Activated T-cell treated with anti-CD3 and anti-CD28 coated beads, Interleukin-2, amount 50 U/mL, for 24 hours (primary cell): ENCODE results near the gene ASXL1.
"Not testable (repeated sequence)": the region's sequence is repeated elsewhere in the genome, so short reads cannot be mapped to it uniquely, and the experiment has no call there.

Experiments
- DNase-seq: peaks from one replicate; pipeline ENCODE4 v3.0.0-alpha.2; 2020
- H3K27ac Mint-ChIP-seq: 2 replicates; pipeline ENCODE4 v1.8.0; 2020; ENCODE audit warnings: mild to moderate bottlenecking, mixed read lengths
- H3K27me3 Mint-ChIP-seq: 2 replicates; pipeline ENCODE4 v1.8.0; 2020; ENCODE audit warnings: mixed read lengths
- H3K36me3 Mint-ChIP-seq: 2 replicates; pipeline ENCODE4 v1.8.0; 2020; ENCODE audit warnings: low read depth, mixed read lengths
- H3K4me1 Mint-ChIP-seq: 2 replicates; pipeline ENCODE4 v1.8.0; 2020; ENCODE audit warnings: low read depth, mixed read lengths
- H3K4me3 Mint-ChIP-seq: 2 replicates; pipeline ENCODE4 v1.8.0; 2020; ENCODE audit warnings: mild to moderate bottlenecking, moderate library complexity, mixed read lengths
- H3K9me3 Mint-ChIP-seq: 2 replicates; pipeline ENCODE4 v1.8.0; 2020; ENCODE audit warnings: mixed read lengths

The ASXL1 gene

GRCh38 chr20:32357869-32358631 is at the start of gene ASXL1:
ASXL1 (plus strand) TSS chr20:32358331; CDS start chr20:32358776, 445 bp downstream.
- H3K9me3 Mint-ChIP-seq, result no peaks in the 10 kb centered on the region
- peak within 1 kb of the TSS; percentile 90 for H3K4me3 Mint-ChIP-seq
- peaks cover 69% of the 10 kb centered on the region for H3K4me1 Mint-ChIP-seq
- DNase-seq, result peak; percentile 96
- peaks cover 47% of the 10 kb centered on the region for H3K36me3 Mint-ChIP-seq
- H3K27ac Mint-ChIP-seq, result peak within 1 kb of the TSS; percentile 99
- no peaks in the 10 kb centered on the region for H3K27me3 Mint-ChIP-seq

- Mint-ChIP-seq H3K4me3 (no peak overlapping the region), H3K4me1 (peaks cover 18% of the 10 kb centered on the region), H3K9me3 (no peaks in the 10 kb centered on the region), H3K36me3 (peaks cover 82% of the 10 kb centered on the region), H3K27me3 (no peaks in the 10 kb centered on the region), H3K27ac (peak overlapping the region; percentile 51)
- no peak for DNase-seq
These were observed 45.3 kb upstream of the ASXL1 start for GRCh38 chr20:32312718-32313424.

GRCh38 chr20:32314768-32315167 is 43.4 kb upstream of the ASXL1 start:
- Mint-ChIP-seq H3K4me3 (no peak overlapping the region), H3K27ac (peak overlapping the region; percentile 78), H3K4me1 (peaks cover 27% of the 10 kb centered on the region), H3K27me3 (no peaks in the 10 kb centered on the region), H3K36me3 (peaks cover 88% of the 10 kb centered on the region), H3K9me3 (no peaks in the 10 kb centered on the region)
- DNase-seq, result no peak

DNA sequence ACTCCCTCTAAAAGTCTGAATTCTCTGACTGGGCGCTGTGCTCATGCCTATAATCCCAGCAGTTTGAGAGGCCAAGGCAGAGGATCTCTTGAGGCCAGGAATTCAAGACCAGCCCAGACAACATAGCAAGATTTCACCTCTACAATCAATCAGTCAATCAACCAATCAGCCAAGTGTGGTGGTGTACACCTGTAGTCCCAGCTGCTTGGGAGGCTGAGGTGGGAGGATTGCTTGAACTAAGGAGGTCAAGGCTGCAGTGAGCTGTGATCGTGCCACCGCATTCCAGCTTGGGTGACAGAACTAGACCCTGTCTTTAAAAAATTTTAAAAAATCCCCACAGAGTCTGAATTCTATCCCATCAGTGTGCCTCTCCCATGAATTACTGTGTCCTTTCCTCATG is 42.7 kb upstream of the ASXL1 start:
- H3K9me3 Mint-ChIP-seq, result no peaks in the 10 kb centered on the region
- no peak overlapping the region for H3K4me3 Mint-ChIP-seq
- no peaks in the 10 kb centered on the region for H3K27me3 Mint-ChIP-seq
- H3K4me1 Mint-ChIP-seq, result peaks cover 27% of the 10 kb centered on the region
- peaks cover 88% of the 10 kb centered on the region for H3K36me3 Mint-ChIP-seq
- DNase-seq, result no peak
- H3K27ac Mint-ChIP-seq, result peak overlapping the region; percentile 88

- H3K4me1 Mint-ChIP-seq, result peaks cover 25% of the 10 kb centered on the region
- H3K36me3 Mint-ChIP-seq, result peaks cover 88% of the 10 kb centered on the region
- no peaks in the 10 kb centered on the region for H3K9me3 Mint-ChIP-seq
- H3K4me3 Mint-ChIP-seq, result no peak overlapping the region
- H3K27me3 Mint-ChIP-seq, result no peaks in the 10 kb centered on the region
- peak overlapping the region; percentile 88 for H3K27ac Mint-ChIP-seq
- DNase-seq, result no peak
These were observed 42.2 kb upstream of the ASXL1 start for GRCh38 chr20:32315891-32316290.

DNA sequence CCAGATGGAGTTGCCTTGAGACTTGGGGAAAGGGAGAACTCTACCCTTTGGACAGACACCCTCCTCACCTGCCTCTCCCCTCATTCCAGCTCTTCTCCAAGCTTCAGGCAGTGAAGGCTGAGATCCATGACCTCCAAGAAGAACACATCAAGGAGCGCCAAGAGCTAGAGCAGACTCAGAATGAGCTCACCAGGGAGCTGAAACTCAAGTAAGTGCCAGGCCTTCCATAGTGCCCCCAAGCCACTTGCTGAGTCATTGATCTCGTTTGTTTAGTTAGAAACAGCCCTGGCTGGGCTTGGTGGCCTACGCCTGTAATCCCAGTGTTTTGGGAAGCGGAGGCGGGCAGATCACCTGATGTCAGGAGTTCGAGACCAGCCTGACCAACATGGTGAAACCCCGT is 41.5 kb upstream of the ASXL1 start:
- Mint-ChIP-seq H3K36me3 (peaks cover 93% of the 10 kb centered on the region), H3K27ac (peak overlapping the region; percentile 88), H3K9me3 (no peaks in the 10 kb centered on the region), H3K4me1 (peaks cover 28% of the 10 kb centered on the region), H3K27me3 (no peaks in the 10 kb centered on the region), H3K4me3 (no peak overlapping the region)
- DNase-seq, result no peak

GRCh38 chr20:32319100-32319499 is 39.0 kb upstream of the ASXL1 start:
- Mint-ChIP-seq H3K9me3 (no peaks in the 10 kb centered on the region), H3K4me3 (no peak overlapping the region), H3K4me1 (peaks cover 23% of the 10 kb centered on the region), H3K27ac (peak overlapping the region; percentile 76), H3K27me3 (no peaks in the 10 kb centered on the region), H3K36me3 (peaks cover 73% of the 10 kb centered on the region)
- no peak for DNase-seq

GRCh38 chr20:32320305-32320704 is 37.8 kb upstream of the ASXL1 start:
- peaks cover 19% of the 10 kb centered on the region for H3K4me1 Mint-ChIP-seq
- H3K27ac Mint-ChIP-seq, result no peak overlapping the region
- H3K27me3 Mint-ChIP-seq, result no peaks in the 10 kb centered on the region
- DNase-seq, result no peak
- H3K9me3 Mint-ChIP-seq, result no peaks in the 10 kb centered on the region
- H3K36me3 Mint-ChIP-seq, result peaks cover 73% of the 10 kb centered on the region
- H3K4me3 Mint-ChIP-seq, result no peak overlapping the region

DNA sequence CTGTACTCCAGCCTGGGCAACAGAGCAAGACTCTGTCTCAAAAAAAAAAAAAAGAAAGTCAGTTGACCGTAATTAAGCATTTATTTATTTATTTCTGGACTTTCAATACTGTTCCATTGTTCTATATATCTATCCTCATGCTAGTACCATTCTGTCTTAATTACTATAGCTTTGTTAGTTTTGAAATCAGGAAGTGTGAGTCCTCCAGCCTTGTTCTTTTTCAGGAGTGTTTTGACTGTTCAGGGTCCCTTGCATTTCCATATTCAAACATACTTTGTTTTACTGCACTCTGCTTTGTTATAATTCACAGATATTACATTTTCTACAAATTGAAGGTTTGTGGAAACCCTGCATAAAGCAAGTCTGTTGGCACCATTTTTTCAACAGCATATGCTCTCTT is 36.7 kb upstream of the ASXL1 start:
- no peak for DNase-seq
- H3K4me3 Mint-ChIP-seq, result no peak overlapping the region
- H3K9me3 Mint-ChIP-seq, result no peaks in the 10 kb centered on the region
- no peaks in the 10 kb centered on the region for H3K27me3 Mint-ChIP-seq
- peaks cover 72% of the 10 kb centered on the region for H3K36me3 Mint-ChIP-seq
- peaks cover 25% of the 10 kb centered on the region for H3K4me1 Mint-ChIP-seq
- H3K27ac Mint-ChIP-seq, result no peak overlapping the region

- not testable (repeated sequence) for H3K27me3 Mint-ChIP-seq, H3K27ac Mint-ChIP-seq, DNase-seq, H3K9me3 Mint-ChIP-seq, H3K4me3 Mint-ChIP-seq
- Mint-ChIP-seq H3K36me3 (peaks cover 72% of the 10 kb centered on the region), H3K4me1 (peaks cover 24% of the 10 kb centered on the region)
These were observed 35.9 kb upstream of the ASXL1 start for GRCh38 chr20:32322260-32322659.

GRCh38 chr20:32323761-32324160 is 34.4 kb upstream of the ASXL1 start:
- DNase-seq, H3K9me3 Mint-ChIP-seq, H3K27me3 Mint-ChIP-seq, H3K27ac Mint-ChIP-seq, H3K4me3 Mint-ChIP-seq: not testable (repeated sequence)
- H3K4me1 Mint-ChIP-seq, result peaks cover 20% of the 10 kb centered on the region
- peaks cover 70% of the 10 kb centered on the region for H3K36me3 Mint-ChIP-seq

DNA sequence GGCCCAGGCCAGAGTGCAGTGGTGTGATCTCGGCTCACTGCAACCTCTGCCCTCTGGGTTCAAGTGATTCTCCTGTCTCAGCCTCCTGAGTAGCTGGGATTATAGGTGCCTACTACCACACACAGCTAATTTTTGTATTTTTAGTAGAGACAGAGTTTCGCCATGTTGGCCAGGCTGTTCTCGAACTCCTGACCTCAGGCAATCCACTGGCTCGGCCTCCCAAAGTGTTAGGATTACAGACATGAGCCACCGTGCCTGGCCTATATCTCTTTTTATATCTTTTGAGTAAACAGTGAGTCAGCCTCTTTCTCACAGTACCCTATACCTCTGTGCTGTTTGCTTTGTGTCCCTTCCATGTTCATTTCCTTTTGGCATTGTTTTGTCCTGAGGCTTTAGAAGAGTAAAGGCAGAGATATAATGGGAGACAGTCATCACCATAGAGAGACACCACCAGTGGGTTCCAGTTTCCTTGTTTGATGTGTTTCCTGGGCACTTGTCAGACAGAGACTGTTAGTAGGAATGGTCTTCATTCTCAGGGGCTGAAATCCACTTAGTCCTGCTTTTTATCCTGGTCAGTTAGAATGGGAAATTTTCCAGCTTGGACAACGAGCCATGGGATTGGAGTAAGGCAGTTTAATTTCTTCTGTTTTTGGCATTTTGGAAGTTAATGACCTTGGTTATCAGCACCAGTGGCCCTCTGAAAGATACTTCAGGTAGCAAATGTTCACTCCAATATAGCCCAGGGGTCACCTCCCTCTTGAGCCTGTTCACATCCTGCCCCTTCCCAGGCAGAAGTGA is 32.2 kb upstream of the ASXL1 start:
- peaks cover 73% of the 10 kb centered on the region for H3K36me3 Mint-ChIP-seq
- no peak for DNase-seq
- peaks cover 20% of the 10 kb centered on the region for H3K4me1 Mint-ChIP-seq
- peak overlapping the region; percentile 59 for H3K27ac Mint-ChIP-seq
- H3K9me3 Mint-ChIP-seq, result no peaks in the 10 kb centered on the region
- no peak overlapping the region for H3K4me3 Mint-ChIP-seq
- H3K27me3 Mint-ChIP-seq, result no peaks in the 10 kb centered on the region

DNA sequence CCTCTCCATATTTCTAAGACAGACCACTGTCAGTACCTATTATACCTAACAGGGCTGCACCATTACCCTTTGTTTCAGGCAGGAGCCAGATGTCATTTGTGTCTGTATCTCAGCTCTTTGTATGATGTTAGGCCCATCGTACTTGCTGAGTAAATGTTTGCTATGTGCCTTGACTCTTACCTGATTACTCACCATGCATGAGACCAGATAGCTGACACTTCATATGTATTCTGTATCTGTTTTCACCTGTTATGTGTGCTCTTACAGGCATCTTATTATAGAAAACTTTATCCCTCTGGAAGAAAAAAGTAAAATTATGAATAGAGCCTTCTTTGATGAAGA is 31.7 kb upstream of the ASXL1 start:
- Mint-ChIP-seq H3K27ac (peak overlapping the region; percentile 59), H3K36me3 (peaks cover 73% of the 10 kb centered on the region), H3K9me3 (no peaks in the 10 kb centered on the region), H3K27me3 (no peaks in the 10 kb centered on the region), H3K4me1 (peaks cover 22% of the 10 kb centered on the region), H3K4me3 (no peak overlapping the region)
- DNase-seq, result no peak

GRCh38 chr20:32327087-32327681 is 30.9 kb upstream of the ASXL1 start:
- Mint-ChIP-seq H3K9me3 (no peaks in the 10 kb centered on the region), H3K4me3 (no peak overlapping the region), H3K4me1 (peaks cover 25% of the 10 kb centered on the region), H3K36me3 (peaks cover 75% of the 10 kb centered on the region), H3K27ac (peak overlapping the region; percentile 17), H3K27me3 (no peaks in the 10 kb centered on the region)
- DNase-seq, result no peak
